HL-60 (cell line): Measurements from ENCODE around the gene CD226.

ENCODE experiments used
- DNase-seq, 2 experiments: peaks; one replicate each; pipeline ENCODE4 v3.0.0-alpha.2; 2010 to 2020; ENCODE audit warnings: low read depth in 1 of 2, low spot score in 1 of 2
- H3K27ac ChIP-seq: fragments of 250-450 bp; sonication (Bioruptor Pico); replicated peaks from 2 replicates; pipeline ENCODE4 v1.5.1; 2020; ENCODE audit warnings: mild to moderate bottlenecking, moderate library complexity
- H3K27me3 ChIP-seq: fragments of 250-450 bp; sonication (Bioruptor Pico); 2 replicates; pipeline ENCODE4 v1.5.1; 2021; ENCODE audit warnings: mild to moderate bottlenecking, moderate library complexity; ENCODE audit not compliant: insufficient read depth, poor library complexity, severe bottlenecking
- H3K4me3 ChIP-seq: replicated peaks from 2 replicates; pipeline ENCODE4 v1.5.1; 2011; ENCODE audit warnings: mild to moderate bottlenecking, control low read depth, low read length; ENCODE audit not compliant: insufficient read depth
- CTCF ChIP-seq: IDR thresholded peaks from one replicate; pipeline ENCODE4 v1.5.1; 2011; ENCODE audit warnings: low read length, control low read depth, inconsistent platforms; ENCODE audit not compliant: insufficient read depth
- GABPA ChIP-seq: IDR thresholded peaks from 2 replicates; pipeline ENCODE4 v1.6.1; 2012; ENCODE audit warnings: low read depth
- POLR2AphosphoS5 ChIP-seq: IDR thresholded peaks from 2 replicates; pipeline ENCODE4 v1.6.1; 2012; ENCODE audit warnings: low read depth
- REST ChIP-seq: IDR thresholded peaks from 2 replicates; pipeline ENCODE4 v1.6.1; 2012; ENCODE audit warnings: low read depth; ENCODE audit not compliant: insufficient replicate concordance
- SPI1 ChIP-seq: IDR thresholded peaks from 2 replicates; pipeline ENCODE4 v1.6.1; 2012; ENCODE audit warnings: low read depth, mild to moderate bottlenecking, borderline replicate concordance

The CD226 gene

GRCh38 chr18:69897397-69898108 lies 50.1 kb downstream of the CD226 start:
- peak; percentile 37; the same call in 1 of the 2 replicates for TF ChIP-seq SPI1
- TF ChIP-seq CTCF = no peak
- Histone ChIP-seq H3K27me3 (no peaks in the 10 kb centered on the region), H3K27ac (no peak overlapping the region), H3K4me3 (no peak overlapping the region)
- peak in 1 of 2 experiments; percentile 45 for DNase-seq

- TF ChIP-seq POLR2AphosphoS5 (no peak), SPI1 (no peak)
- H3K27ac ChIP-seq = no peak overlapping the region
- DNase-seq = no peak
- H3K4me3 ChIP-seq = no peak overlapping the region
- no peaks in the 10 kb centered on the region for H3K27me3 ChIP-seq
Observed at GRCh38 chr18:69895066-69896047, 52.3 kb downstream of the CD226 start.

- Histone ChIP-seq H3K27me3 (no peaks in the 10 kb centered on the region), H3K27ac (no peak overlapping the region), H3K4me3 (no peak overlapping the region)
- TF ChIP-seq GABPA = no peak
- TF ChIP-seq POLR2AphosphoS5 = no peak
- TF ChIP-seq REST = no peak
- TF ChIP-seq CTCF = no peak
- TF ChIP-seq SPI1 = no peak
- no peak for DNase-seq
Observed at GRCh38 chr18:69894467-69894866, 53.2 kb downstream of the CD226 start.

- DNase-seq = no peak
- TF ChIP-seq GABPA (no peak), SPI1 (no peak), REST (no peak), CTCF (no peak), POLR2AphosphoS5 (no peak)
- Histone ChIP-seq H3K27ac (no peak overlapping the region), H3K4me3 (no peak overlapping the region), H3K27me3 (no peaks in the 10 kb centered on the region)
Observed at GRCh38 chr18:69890558-69890957, 57.1 kb downstream of the CD226 start.
